ENCODE measurements around the gene AFAP1L1. TPM values are rescaled to one million over a fixed set of nuclear protein-coding genes. Genes with fewer than 3 reads are reported as not detected.

Gene AFAP1L1
- total and polyA plus RNA-seq, 2 of the 13 experiments (the other 11 are each of a cell fraction or from before 2014, with no cell fraction given): 0.38 to 1.0 TPM

DNA sequence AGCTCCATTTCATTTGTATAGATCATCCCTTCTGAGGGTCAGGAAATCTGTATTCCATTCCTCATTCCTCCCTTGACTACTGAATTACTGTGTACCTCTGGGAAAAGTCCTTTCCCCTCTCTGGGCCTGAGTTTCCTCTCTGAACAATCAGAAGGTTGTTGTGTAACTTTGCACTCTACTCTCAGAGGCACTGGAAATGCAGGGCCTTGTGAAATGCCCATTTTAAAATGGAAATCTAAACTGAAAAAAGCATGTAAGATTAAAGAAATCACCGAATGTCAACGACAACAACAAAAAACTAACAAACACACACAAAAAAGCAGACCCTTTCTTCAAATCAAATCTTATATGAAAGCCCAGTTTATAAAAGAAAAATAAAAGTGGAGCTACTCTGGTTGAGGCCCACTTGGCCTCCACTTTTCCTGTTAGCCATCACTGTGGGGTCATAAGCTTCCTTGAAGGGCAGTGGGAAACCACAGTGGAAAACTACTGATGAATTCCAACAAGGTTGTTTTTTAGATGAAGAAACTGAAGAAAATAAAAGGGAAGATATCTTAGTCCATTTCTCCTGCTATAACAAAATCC lies 52.1 kb downstream of the AFAP1L1 start (continued):
- TF ChIP-seq, protein P1, sequence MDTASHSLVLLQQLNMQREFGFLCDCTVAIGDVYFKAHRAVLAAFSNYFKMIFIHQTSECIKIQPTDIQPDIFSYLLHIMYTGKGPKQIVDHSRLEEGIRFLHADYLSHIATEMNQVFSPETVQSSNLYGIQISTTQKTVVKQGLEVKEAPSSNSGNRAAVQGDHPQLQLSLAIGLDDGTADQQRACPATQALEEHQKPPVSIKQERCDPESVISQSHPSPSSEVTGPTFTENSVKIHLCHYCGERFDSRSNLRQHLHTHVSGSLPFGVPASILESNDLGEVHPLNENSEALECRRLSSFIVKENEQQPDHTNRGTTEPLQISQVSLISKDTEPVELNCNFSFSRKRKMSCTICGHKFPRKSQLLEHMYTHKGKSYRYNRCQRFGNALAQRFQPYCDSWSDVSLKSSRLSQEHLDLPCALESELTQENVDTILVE (CRISPR knock-in tag; IDR thresholded peaks at IDR 0.05): no peak
- TF ChIP-seq NCOR1 (IDR thresholded peaks at IDR 0.05; ENCODE audit: borderline replicate concordance, low read length): peak; percentile 66; the same call in 1 of the 2 replicates
- no peak for TF ChIP-seq NCOA1 (CRISPR knock-in tag; IDR thresholded peaks at IDR 0.05)
- TF ChIP-seq, protein P2, sequence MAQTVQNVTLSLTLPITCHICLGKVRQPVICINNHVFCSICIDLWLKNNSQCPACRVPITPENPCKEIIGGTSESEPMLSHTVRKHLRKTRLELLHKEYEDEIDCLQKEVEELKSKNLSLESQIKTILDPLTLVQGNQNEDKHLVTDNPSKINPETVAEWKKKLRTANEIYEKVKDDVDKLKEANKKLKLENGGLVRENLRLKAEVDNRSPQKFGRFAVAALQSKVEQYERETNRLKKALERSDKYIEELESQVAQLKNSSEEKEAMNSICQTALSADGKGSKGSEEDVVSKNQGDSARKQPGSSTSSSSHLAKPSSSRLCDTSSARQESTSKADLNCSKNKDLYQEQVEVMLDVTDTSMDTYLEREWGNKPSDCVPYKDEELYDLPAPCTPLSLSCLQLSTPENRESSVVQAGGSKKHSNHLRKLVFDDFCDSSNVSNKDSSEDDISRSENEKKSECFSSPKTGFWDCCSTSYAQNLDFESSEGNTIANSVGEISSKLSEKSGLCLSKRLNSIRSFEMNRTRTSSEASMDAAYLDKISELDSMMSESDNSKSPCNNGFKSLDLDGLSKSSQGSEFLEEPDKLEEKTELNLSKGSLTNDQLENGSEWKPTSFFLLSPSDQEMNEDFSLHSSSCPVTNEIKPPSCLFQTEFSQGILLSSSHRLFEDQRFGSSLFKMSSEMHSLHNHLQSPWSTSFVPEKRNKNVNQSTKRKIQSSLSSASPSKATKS (CRISPR knock-in tag; IDR thresholded peaks at IDR 0.05): no peak
- TF ChIP-seq ZSCAN21 (CRISPR knock-in tag; IDR thresholded peaks at IDR 0.05; ENCODE audit: borderline replicate concordance): no peak
- TF ChIP-seq, protein P3, sequence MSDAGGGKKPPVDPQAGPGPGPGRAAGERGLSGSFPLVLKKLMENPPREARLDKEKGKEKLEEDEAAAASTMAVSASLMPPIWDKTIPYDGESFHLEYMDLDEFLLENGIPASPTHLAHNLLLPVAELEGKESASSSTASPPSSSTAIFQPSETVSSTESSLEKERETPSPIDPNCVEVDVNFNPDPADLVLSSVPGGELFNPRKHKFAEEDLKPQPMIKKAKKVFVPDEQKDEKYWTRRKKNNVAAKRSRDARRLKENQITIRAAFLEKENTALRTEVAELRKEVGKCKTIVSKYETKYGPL (CRISPR knock-in tag; IDR thresholded peaks at IDR 0.05): peak; percentile 89
- TF ChIP-seq MIER3 (CRISPR knock-in tag; IDR thresholded peaks at IDR 0.05; ENCODE audit: borderline replicate concordance): no peak
- TF ChIP-seq ZNF841 (CRISPR knock-in tag; IDR thresholded peaks at IDR 0.05; ENCODE audit: borderline replicate concordance): no peak
- no peak for TF ChIP-seq ZNF337 (CRISPR knock-in tag; IDR thresholded peaks at IDR 0.05; ENCODE audit: borderline replicate concordance, low read depth)
- no peak for TF ChIP-seq SALL1 (CRISPR knock-in tag; IDR thresholded peaks at IDR 0.05)
- no peak for TF ChIP-seq FOXK2 (IDR thresholded peaks at IDR 0.05)
- TF ChIP-seq, protein P4, sequence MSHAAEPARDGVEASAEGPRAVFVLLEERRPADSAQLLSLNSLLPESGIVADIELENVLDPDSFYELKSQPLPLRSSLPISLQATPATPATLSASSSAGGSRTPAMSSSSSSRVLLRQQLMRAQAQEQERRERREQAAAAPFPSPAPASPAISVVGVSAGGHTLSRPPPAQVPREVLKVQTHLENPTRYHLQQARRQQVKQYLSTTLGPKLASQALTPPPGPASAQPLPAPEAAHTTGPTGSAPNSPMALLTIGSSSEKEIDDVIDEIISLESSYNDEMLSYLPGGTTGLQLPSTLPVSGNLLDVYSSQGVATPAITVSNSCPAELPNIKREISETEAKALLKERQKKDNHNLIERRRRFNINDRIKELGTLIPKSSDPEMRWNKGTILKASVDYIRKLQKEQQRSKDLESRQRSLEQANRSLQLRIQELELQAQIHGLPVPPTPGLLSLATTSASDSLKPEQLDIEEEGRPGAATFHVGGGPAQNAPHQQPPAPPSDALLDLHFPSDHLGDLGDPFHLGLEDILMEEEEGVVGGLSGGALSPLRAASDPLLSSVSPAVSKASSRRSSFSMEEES (CRISPR knock-in tag; IDR thresholded peaks at IDR 0.05): no peak
- TF ChIP-seq HNF4G (IDR thresholded peaks at IDR 0.05; ENCODE audit: borderline replicate concordance, low read depth, low read length): 0 out of 2 replicates have a peak, but pooled peaks have one; percentile 27
- TF ChIP-seq HNF4G (CRISPR knock-in tag; IDR thresholded peaks at IDR 0.05; ENCODE audit: borderline replicate concordance, low read depth): no peak
- TF ChIP-seq DPF2 (CRISPR knock-in tag; IDR thresholded peaks at IDR 0.05; ENCODE audit: borderline replicate concordance, low read depth): no peak
- no peak for TF ChIP-seq TEAD3 (CRISPR knock-in tag; optimal IDR thresholded peaks at IDR 0.05; ENCODE audit: borderline replicate concordance)
- TF ChIP-seq ZBTB8A (CRISPR knock-in tag; IDR thresholded peaks at IDR 0.05; ENCODE audit: borderline replicate concordance, low read depth): no peak
- TF ChIP-seq ZMYM3 (CRISPR knock-in tag; IDR thresholded peaks at IDR 0.05): 0 out of 2 replicates have a peak, but pooled peaks have one; percentile 50
- TF ChIP-seq, protein P5, sequence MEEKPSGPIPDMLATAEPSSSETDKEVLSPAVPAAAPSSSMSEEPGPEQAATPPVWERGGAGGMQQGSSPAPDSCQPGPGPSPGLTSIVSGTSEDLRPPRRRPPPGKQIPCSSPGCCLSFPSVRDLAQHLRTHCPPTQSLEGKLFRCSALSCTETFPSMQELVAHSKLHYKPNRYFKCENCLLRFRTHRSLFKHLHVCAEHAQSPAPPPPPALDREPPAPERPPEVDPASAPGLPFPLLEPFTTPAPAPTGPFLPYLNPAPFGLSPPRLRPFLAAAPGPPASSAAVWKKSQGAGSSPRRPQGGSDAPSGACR (CRISPR knock-in tag; IDR thresholded peaks at IDR 0.05): no peak
- no peak for TF ChIP-seq RXRA (CRISPR knock-in tag; IDR thresholded peaks at IDR 0.05)
- no peak for TF ChIP-seq GZF1 (CRISPR knock-in tag; IDR thresholded peaks at IDR 0.05)
- TF ChIP-seq MED13 (CRISPR knock-in tag; IDR thresholded peaks at IDR 0.05): no peak
- TF ChIP-seq JUN (CRISPR knock-in tag; IDR thresholded peaks at IDR 0.05): no peak
- 0 out of 2 replicates have a peak, but pooled peaks have one; percentile 14 for TF ChIP-seq ZNF644 (CRISPR knock-in tag; IDR thresholded peaks at IDR 0.05; ENCODE audit: low read depth)

Measured in HepG2 (cell line).